ENCODE measurements around the gene TMA7B.

The TMA7B gene

GRCh38 chr22:39924286-39924685 lies 35.9 kb upstream of the TMA7B start:
- Histone ChIP-seq H3K9ac (ENCODE audit: low read depth, low read length) (no peak overlapping the region), H3K36me3 (ENCODE audit: control insufficient read depth, insufficient read depth, low read length) (no peaks in the 10 kb centered on the region), H3K9me3 (ENCODE audit: control insufficient read depth, insufficient read depth, low read length) (no peaks in the 10 kb centered on the region), H3K27me3 (ENCODE audit: control insufficient read depth, insufficient read depth, low read length) (no peaks in the 10 kb centered on the region), H3K4me1 (ENCODE audit: control insufficient read depth, insufficient read depth, low read length) (peaks cover 2% of the 10 kb centered on the region), H3K4me3 (ENCODE audit: low read depth, low read length) (no peak overlapping the region)

GRCh38 chr22:39925273-39925672 lies 34.9 kb upstream of the TMA7B start:
- H3K4me1 ChIP-seq (ENCODE audit: control insufficient read depth, insufficient read depth, low read length), result peaks cover 2% of the 10 kb centered on the region
- no peaks in the 10 kb centered on the region for H3K36me3 ChIP-seq (ENCODE audit: control insufficient read depth, insufficient read depth, low read length)
- H3K9ac ChIP-seq (ENCODE audit: low read depth, low read length), result no peak overlapping the region
- no peak overlapping the region for H3K4me3 ChIP-seq (ENCODE audit: low read depth, low read length)
- H3K9me3 ChIP-seq (ENCODE audit: control insufficient read depth, insufficient read depth, low read length), result no peaks in the 10 kb centered on the region
- no peaks in the 10 kb centered on the region for H3K27me3 ChIP-seq (ENCODE audit: control insufficient read depth, insufficient read depth, low read length)

GRCh38 chr22:39925909-39926679 lies 34.1 kb upstream of the TMA7B start:
- H3K4me1 ChIP-seq (ENCODE audit: control insufficient read depth, insufficient read depth, low read length), result peaks cover 2% of the 10 kb centered on the region
- H3K9me3 ChIP-seq (ENCODE audit: control insufficient read depth, insufficient read depth, low read length), result no peaks in the 10 kb centered on the region
- no peaks in the 10 kb centered on the region for H3K27me3 ChIP-seq (ENCODE audit: control insufficient read depth, insufficient read depth, low read length)
- H3K36me3 ChIP-seq (ENCODE audit: control insufficient read depth, insufficient read depth, low read length), result no peaks in the 10 kb centered on the region
- H3K4me3 ChIP-seq (ENCODE audit: low read depth, low read length), result no peak overlapping the region
- H3K9ac ChIP-seq (ENCODE audit: low read depth, low read length), result no peak overlapping the region

GRCh38 chr22:39926753-39927152 lies 33.4 kb upstream of the TMA7B start:
- Histone ChIP-seq H3K9me3 (ENCODE audit: control insufficient read depth, insufficient read depth, low read length) (no peaks in the 10 kb centered on the region), H3K9ac (ENCODE audit: low read depth, low read length) (no peak overlapping the region), H3K27me3 (ENCODE audit: control insufficient read depth, insufficient read depth, low read length) (no peaks in the 10 kb centered on the region), H3K36me3 (ENCODE audit: control insufficient read depth, insufficient read depth, low read length) (no peaks in the 10 kb centered on the region), H3K4me1 (ENCODE audit: control insufficient read depth, insufficient read depth, low read length) (peaks cover 2% of the 10 kb centered on the region), H3K4me3 (ENCODE audit: low read depth, low read length) (no peak overlapping the region)

GRCh38 chr22:39927544-39927943 lies 32.7 kb upstream of the TMA7B start:
- H3K4me1 ChIP-seq (ENCODE audit: control insufficient read depth, insufficient read depth, low read length), result peaks cover 2% of the 10 kb centered on the region
- no peaks in the 10 kb centered on the region for H3K36me3 ChIP-seq (ENCODE audit: control insufficient read depth, insufficient read depth, low read length)
- H3K9me3 ChIP-seq (ENCODE audit: control insufficient read depth, insufficient read depth, low read length), result no peaks in the 10 kb centered on the region
- H3K27me3 ChIP-seq (ENCODE audit: control insufficient read depth, insufficient read depth, low read length), result no peaks in the 10 kb centered on the region
- H3K9ac ChIP-seq (ENCODE audit: low read depth, low read length), result no peak overlapping the region
- no peak overlapping the region for H3K4me3 ChIP-seq (ENCODE audit: low read depth, low read length)

GRCh38 chr22:39928536-39929520 lies 31.4 kb upstream of the TMA7B start:
- Histone ChIP-seq H3K27me3 (ENCODE audit: control insufficient read depth, insufficient read depth, low read length) (no peaks in the 10 kb centered on the region), H3K4me3 (ENCODE audit: low read depth, low read length) (no peak overlapping the region), H3K9ac (ENCODE audit: low read depth, low read length) (no peak overlapping the region), H3K36me3 (ENCODE audit: control insufficient read depth, insufficient read depth, low read length) (no peaks in the 10 kb centered on the region), H3K9me3 (ENCODE audit: control insufficient read depth, insufficient read depth, low read length) (no peaks in the 10 kb centered on the region), H3K4me1 (ENCODE audit: control insufficient read depth, insufficient read depth, low read length) (peaks cover 2% of the 10 kb centered on the region)

- no peaks in the 10 kb centered on the region for H3K27me3 ChIP-seq (ENCODE audit: control insufficient read depth, insufficient read depth, low read length)
- H3K36me3 ChIP-seq (ENCODE audit: control insufficient read depth, insufficient read depth, low read length), result no peaks in the 10 kb centered on the region
- H3K4me1 ChIP-seq (ENCODE audit: control insufficient read depth, insufficient read depth, low read length), result peaks cover 2% of the 10 kb centered on the region
Observed at GRCh38 chr22:39931251-39931650, 28.9 kb upstream of the TMA7B start.

DNA sequence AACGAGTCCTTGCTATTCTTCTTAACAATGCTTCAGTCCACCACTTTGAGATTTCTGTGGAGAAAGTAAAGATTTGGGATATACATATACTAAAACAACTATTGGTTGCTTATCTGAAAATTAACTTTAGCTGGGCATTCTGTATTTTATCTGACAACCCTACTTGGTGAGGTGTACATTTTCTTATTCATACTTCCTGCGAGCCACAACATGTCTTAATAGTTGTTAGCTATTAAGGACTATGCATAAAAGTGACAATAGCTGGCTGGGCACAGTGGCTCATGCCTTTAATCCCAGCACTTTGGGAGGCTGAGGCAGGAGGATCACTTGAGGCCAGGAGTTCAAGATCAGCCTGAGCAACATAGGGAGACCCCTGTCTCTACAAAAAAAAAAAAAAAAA lies 28.0 kb upstream of the TMA7B start:
- H3K9me3 ChIP-seq (ENCODE audit: control insufficient read depth, insufficient read depth, low read length), result no peaks in the 10 kb centered on the region
- no peak overlapping the region for H3K4me3 ChIP-seq (ENCODE audit: low read depth, low read length)
- no peaks in the 10 kb centered on the region for H3K36me3 ChIP-seq (ENCODE audit: control insufficient read depth, insufficient read depth, low read length)
- no peaks in the 10 kb centered on the region for H3K4me1 ChIP-seq (ENCODE audit: control insufficient read depth, insufficient read depth, low read length)
- H3K9ac ChIP-seq (ENCODE audit: low read depth, low read length), result no peak overlapping the region
- no peaks in the 10 kb centered on the region for H3K27me3 ChIP-seq (ENCODE audit: control insufficient read depth, insufficient read depth, low read length)

More at GRCh38 chr22:39931251-39931650, 28.9 kb upstream of the TMA7B start:
- Histone ChIP-seq H3K4me3 (ENCODE audit: low read depth, low read length) (no peak overlapping the region), H3K9me3 (ENCODE audit: control insufficient read depth, insufficient read depth, low read length) (no peaks in the 10 kb centered on the region), H3K9ac (ENCODE audit: low read depth, low read length) (no peak overlapping the region)

GRCh38 chr22:39932918-39933649 lies 27.1 kb upstream of the TMA7B start:
- H3K36me3 ChIP-seq (ENCODE audit: control insufficient read depth, insufficient read depth, low read length), result no peaks in the 10 kb centered on the region
- H3K9me3 ChIP-seq (ENCODE audit: control insufficient read depth, insufficient read depth, low read length), result no peaks in the 10 kb centered on the region

DNA sequence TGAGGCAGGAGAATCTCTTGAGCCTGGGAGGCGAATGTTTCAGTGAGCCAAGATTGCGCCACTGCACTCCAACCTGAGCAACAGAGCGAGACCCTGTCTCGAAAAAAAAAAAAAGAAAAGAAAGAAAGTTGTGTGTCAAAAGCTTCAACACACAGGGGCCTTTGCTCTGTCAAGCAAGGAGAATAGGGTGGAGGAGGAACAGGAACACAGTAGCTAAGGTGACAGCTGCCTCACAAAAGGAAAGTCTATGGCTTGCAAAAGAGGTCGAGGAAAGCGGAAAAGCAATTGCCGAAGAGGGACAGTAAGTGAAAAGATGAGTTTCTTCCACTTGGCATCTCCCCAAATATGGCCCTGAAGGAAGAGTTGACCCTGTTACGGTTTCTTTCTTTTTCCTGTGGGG lies 26.5 kb upstream of the TMA7B start:
- H3K36me3 ChIP-seq (ENCODE audit: control insufficient read depth, insufficient read depth, low read length), result no peaks in the 10 kb centered on the region
- H3K27me3 ChIP-seq (ENCODE audit: control insufficient read depth, insufficient read depth, low read length), result no peaks in the 10 kb centered on the region
- H3K4me1 ChIP-seq (ENCODE audit: control insufficient read depth, insufficient read depth, low read length), result no peaks in the 10 kb centered on the region
- no peak overlapping the region for H3K4me3 ChIP-seq (ENCODE audit: low read depth, low read length)
- no peaks in the 10 kb centered on the region for H3K9me3 ChIP-seq (ENCODE audit: control insufficient read depth, insufficient read depth, low read length)
- no peak overlapping the region for H3K9ac ChIP-seq (ENCODE audit: low read depth, low read length)

More at GRCh38 chr22:39932918-39933649, 27.1 kb upstream of the TMA7B start:
- Histone ChIP-seq H3K9ac (ENCODE audit: low read depth, low read length) (no peak overlapping the region), H3K4me3 (ENCODE audit: low read depth, low read length) (no peak overlapping the region), H3K4me1 (ENCODE audit: control insufficient read depth, insufficient read depth, low read length) (no peaks in the 10 kb centered on the region), H3K27me3 (ENCODE audit: control insufficient read depth, insufficient read depth, low read length) (no peaks in the 10 kb centered on the region)

DNA sequence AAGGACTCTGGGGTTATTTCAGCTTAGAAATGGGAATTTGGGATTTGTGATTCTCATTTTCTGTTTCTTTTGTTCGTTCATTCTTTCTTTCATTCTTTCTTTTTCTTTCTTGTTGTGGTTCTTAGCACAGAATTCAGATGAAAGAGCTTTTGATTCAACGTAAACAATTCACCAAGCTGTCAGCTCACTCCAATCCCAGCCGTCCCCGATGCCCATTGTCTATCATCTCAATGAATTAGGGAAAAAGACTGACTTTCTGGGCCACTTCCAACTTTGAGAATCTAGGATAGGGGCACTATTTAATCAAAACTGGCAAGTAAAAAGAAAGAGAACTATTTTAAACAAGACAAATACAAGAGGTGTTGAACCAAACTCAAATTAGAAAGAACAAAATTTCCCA lies 25.1 kb upstream of the TMA7B start:
- no peaks in the 10 kb centered on the region for H3K4me1 ChIP-seq (ENCODE audit: control insufficient read depth, insufficient read depth, low read length)
- no peak overlapping the region for H3K4me3 ChIP-seq (ENCODE audit: low read depth, low read length)
- H3K9me3 ChIP-seq (ENCODE audit: control insufficient read depth, insufficient read depth, low read length), result no peaks in the 10 kb centered on the region
- H3K36me3 ChIP-seq (ENCODE audit: control insufficient read depth, insufficient read depth, low read length), result no peaks in the 10 kb centered on the region
- H3K9ac ChIP-seq (ENCODE audit: low read depth, low read length), result no peak overlapping the region
- H3K27me3 ChIP-seq (ENCODE audit: control insufficient read depth, insufficient read depth, low read length), result no peaks in the 10 kb centered on the region

All from iPS-15b (cell line).